Heart left ventricle (tissue), 16 donors: Measurements from ENCODE around the gene RFX7. TPM values are rescaled to one million over a fixed set of nuclear protein-coding genes. Genes with fewer than 3 reads are reported as not detected.

Source experiments
- ATAC-seq, 4 donors: fragments of 200-7000 bp; cut with Tn5 transposase; one replicate each; pipeline ENCODE4 v1.9.1; 2020 to 2022; ENCODE audit warnings: moderate library complexity in 4 of 4, mild to moderate bottlenecking in 3 of 4, moderate number of reproducible peaks in 1 of 4
- DNase-seq, 5 donors: peaks; one replicate each; pipeline ENCODE4 v3.0.0-alpha.2; 2020
- H3K27ac ChIP-seq, 12 donors: fragments of 200-600 bp; sonication (generic) in 4 of 12; one replicate each; pipeline versions ENCODE4 v1.5.0 to v1.8.0; 2016 to 2022; ENCODE audit warnings: mild to moderate bottlenecking in 2 of 12
- H3K27me3 ChIP-seq, 9 donors: fragments of 200-600 bp; sonication (generic) in 2 of 9; one replicate each; pipeline versions ENCODE4 v1.5.1 to v1.8.0; 2016 to 2022; ENCODE audit warnings: mild to moderate bottlenecking in 3 of 9
- H3K36me3 ChIP-seq, 9 donors: fragments of 200-600 bp; sonication (generic) in 2 of 9; one replicate each; pipeline versions ENCODE4 v1.5.0 to v1.8.0; 2018 to 2022; ENCODE audit warnings: mild to moderate bottlenecking in 2 of 9
- H3K4me1 ChIP-seq, 12 donors: fragments of 200-600 bp; sonication (generic) in 4 of 12; one replicate each; pipeline versions ENCODE4 v1.5.0 to v1.8.0; 2016 to 2022; ENCODE audit warnings: mild to moderate bottlenecking in 3 of 12
- H3K4me3 ChIP-seq, 12 donors: fragments of 200-600 bp; sonication (generic) in 4 of 12; one replicate each; pipeline versions ENCODE4 v1.5.0 to v1.8.0; 2017 to 2022; ENCODE audit warnings: mild to moderate bottlenecking in 9 of 12, moderate library complexity in 4 of 12
- H3K9me3 ChIP-seq, 12 donors: fragments of 200-600 bp; sonication (generic) in 4 of 12; one replicate each; pipeline versions ENCODE4 v1.5.0 to v1.8.0; 2016 to 2022; ENCODE audit warnings: mild to moderate bottlenecking in 1 of 12
- POLR2A ChIP-seq, 2 donors: fragments of 450-650 bp; IDR thresholded peaks; one replicate each; pipeline ENCODE4 v1.6.1; 2017; ENCODE audit warnings: antibody characterized with exemption in 2 of 2, mild to moderate bottlenecking in 2 of 2, moderate library complexity in 2 of 2
- WGBS, 4 donors: extraction: QIAGEN DNeasy Blood & Tissue Kit in 2 of 4; methylation state at CpG; one replicate each; pipeline versions ENCODE4 v1.1.5 to v1.1.7; 2013 to 2018; 5-methylcytosine and 5-hydroxymethylcytosine counted together
- intact Hi-C, 10 donors: fragments of 100-400 bp; cut with DNase I; formaldehyde crosslinking; loops; one replicate each; pipeline versions ENCODE4 v1.11.1 to v1.14.2; 2022
- polyA plus RNA-seq, 2 donors: library from polyadenylated mRNA; stranded (reverse); fragments of 200-250 nt; gene quantifications; one replicate each; pipeline ENCODE4 v1.2.3, GENCODE V29; 2013
- total RNA-seq, 9 donors: library from RNA; depleted of rRNA in 2 of 9; stranded (reverse); fragments of >200 nt in 2 of 9; fragmentation: NEBNext Ultra II Directional in 3 of 9; extraction: Animal tissue kit (Norgen Biotek cat#: 25700) in 3 of 9; gene quantifications; one replicate each; pipeline versions ENCODE4 v1.1.0 to v1.2.4, GENCODE V29; 2016 to 2023
- TF ChIP-seq, protein P1 (sequence below), 12 donors: fragments of 200-600 bp; sonication (generic) in 4 of 12; IDR thresholded peaks; one replicate each; pipeline versions ENCODE4 v1.5.0 to v1.8.0; 2018 to 2022; ENCODE audit warnings: antibody characterized with exemption in 12 of 12, mild to moderate bottlenecking in 5 of 12
- donor health status: ischemic (EF 13 %, LVEDD 7.1; RV severe dilation, severe dysfunction).
- donor health status: healthy with polysubstance abuse.
- donor health status: DM: no; HTN: yes; CAD: no.
- donor health status: DM: no; HTN: no; CAD: no.
- donor health status: ischemic (EF 25% LVEDD 6.9; RV normal size, moderate dysfunction).
- donor health status: ischemic (EF 25% LVEDD 5.7; RV mildly dilated, moderate dysfunction).
- donor health status: healthy.
- donor health status: DM: yes; HTN: yes; CAD: no.
- donor health status: ischemic (EF 35%, LVEDD 5.7; RV mildly dilated, moderate dysfunction).
- donor health status: nonischemic (EF 11% LVEDD 7.7; RV severe dilation, severe dysfunction).
- donor health status: DM: yes; HTN: yes; CAD: no.
- donor health status: PGD.
- donor health status: ischemic (EF 29% LVEDD 5.4; RV normal size, mild dysfunction).
- donor health status: nonischemic (EF 23%, LVEDD 6.1; RV moderate dilation, normal function).

The RFX7 gene
- total and polyA plus RNA-seq, 11 donors: 0.91 to 15.2 (median 7.6) TPM

DNA sequence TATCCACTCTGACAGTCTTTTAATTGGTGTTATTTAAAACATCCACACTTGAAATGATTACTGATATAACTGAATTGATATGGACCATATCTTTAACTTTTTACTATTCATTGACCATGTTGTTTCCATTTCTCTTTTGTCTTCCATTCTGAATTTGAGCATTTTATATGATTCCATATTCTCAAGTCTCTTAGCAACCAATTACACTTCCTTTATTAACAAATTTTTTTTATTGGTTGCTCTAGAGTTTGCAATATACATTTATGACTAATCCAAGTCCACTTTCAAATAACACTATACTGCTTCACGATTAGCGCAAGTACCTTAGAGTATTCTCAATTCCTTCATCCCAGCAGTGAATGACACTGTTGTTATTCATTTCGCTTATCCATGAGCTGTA lies 16.4 kb downstream of the RFX7 start:
- Histone ChIP-seq H3K27ac (no peak overlapping the region), H3K36me3 (peaks cover 0 to 9% (median 0%) of the 10 kb centered on the region in 9 donors), H3K27me3 (no peaks in the 10 kb centered on the region), H3K4me1 (peaks cover 0 to 9% (median 0%) of the 10 kb centered on the region in 12 donors), H3K4me3 (no peak overlapping the region), H3K9me3 (peaks cover 0 to 62% (median 24%) of the 10 kb centered on the region in 12 donors)
- no peak for ATAC-seq
- no peak for TF ChIP-seq POLR2A (IDR thresholded peaks at IDR 0.05)
- TF ChIP-seq, protein P1, sequence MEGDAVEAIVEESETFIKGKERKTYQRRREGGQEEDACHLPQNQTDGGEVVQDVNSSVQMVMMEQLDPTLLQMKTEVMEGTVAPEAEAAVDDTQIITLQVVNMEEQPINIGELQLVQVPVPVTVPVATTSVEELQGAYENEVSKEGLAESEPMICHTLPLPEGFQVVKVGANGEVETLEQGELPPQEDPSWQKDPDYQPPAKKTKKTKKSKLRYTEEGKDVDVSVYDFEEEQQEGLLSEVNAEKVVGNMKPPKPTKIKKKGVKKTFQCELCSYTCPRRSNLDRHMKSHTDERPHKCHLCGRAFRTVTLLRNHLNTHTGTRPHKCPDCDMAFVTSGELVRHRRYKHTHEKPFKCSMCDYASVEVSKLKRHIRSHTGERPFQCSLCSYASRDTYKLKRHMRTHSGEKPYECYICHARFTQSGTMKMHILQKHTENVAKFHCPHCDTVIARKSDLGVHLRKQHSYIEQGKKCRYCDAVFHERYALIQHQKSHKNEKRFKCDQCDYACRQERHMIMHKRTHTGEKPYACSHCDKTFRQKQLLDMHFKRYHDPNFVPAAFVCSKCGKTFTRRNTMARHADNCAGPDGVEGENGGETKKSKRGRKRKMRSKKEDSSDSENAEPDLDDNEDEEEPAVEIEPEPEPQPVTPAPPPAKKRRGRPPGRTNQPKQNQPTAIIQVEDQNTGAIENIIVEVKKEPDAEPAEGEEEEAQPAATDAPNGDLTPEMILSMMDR (IDR thresholded peaks at IDR 0.05): no peak
- DNase-seq: no peak
- intact Hi-C loops: no loop called here
- WGBS, 4 donors: 80 to 98% (median 88%) methylated on average over 3 of the region's 3 CpGs

GRCh38 chr15:56225520-56225919 lies 18.2 kb downstream of the RFX7 start:
- no peak overlapping the region for H3K4me3 ChIP-seq
- H3K4me1 ChIP-seq: peaks cover 0 to 2% (median 0%) of the 10 kb centered on the region in 12 donors
- 91 to 96% (median 92%) methylated on average over 1 of the region's 1 CpG for WGBS, 4 donors
- no peak for TF ChIP-seq POLR2A (IDR thresholded peaks at IDR 0.05)
- TF ChIP-seq, protein P1 (IDR thresholded peaks at IDR 0.05): no peak
- H3K9me3 ChIP-seq: peaks cover 0 to 50% (median 24%) of the 10 kb centered on the region in 12 donors
- H3K27ac ChIP-seq: no peak overlapping the region
- DNase-seq (no peak), ATAC-seq (no peak)
- H3K36me3 ChIP-seq: peaks cover 0 to 3% (median 0%) of the 10 kb centered on the region in 9 donors
- no peaks in the 10 kb centered on the region for H3K27me3 ChIP-seq
- intact Hi-C loops: no loop called here

DNA sequence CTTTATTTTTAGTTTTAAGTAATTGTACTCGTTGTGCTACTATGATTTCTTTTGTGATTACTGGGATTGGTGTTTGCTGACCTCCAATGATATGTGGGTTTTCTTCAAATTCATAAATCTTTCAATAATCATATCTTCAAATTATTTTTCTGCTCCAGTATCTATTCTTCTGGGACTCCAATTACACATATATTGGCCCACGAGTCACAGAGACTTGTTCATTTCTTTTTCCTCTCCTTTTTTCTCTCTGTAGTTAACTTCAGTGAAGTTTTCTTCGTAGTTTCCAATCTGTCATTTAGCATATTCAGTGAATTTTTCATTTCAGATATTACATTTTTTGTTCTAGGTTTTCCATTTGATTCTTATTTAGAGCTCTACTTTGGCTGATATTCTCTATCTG lies 21.4 kb downstream of the RFX7 start:
- WGBS, 4 donors: 97 to 98% (median 98%) methylated on average over 3 of the region's 3 CpGs
- no peak overlapping the region for H3K27ac ChIP-seq
- DNase-seq: no peak
- TF ChIP-seq, protein P1 (IDR thresholded peaks at IDR 0.05): no peak
- TF ChIP-seq POLR2A (IDR thresholded peaks at IDR 0.05): no peak
- no peak overlapping the region for H3K4me3 ChIP-seq
- peaks cover 0 to 30% (median 12%) of the 10 kb centered on the region in 12 donors for H3K9me3 ChIP-seq
- H3K36me3 ChIP-seq: peaks cover 0 to 3% (median 0%) of the 10 kb centered on the region in 9 donors
- ATAC-seq: no peak
- H3K4me1 ChIP-seq: no peaks in the 10 kb centered on the region
- intact Hi-C loops: no loop called here
- no peaks in the 10 kb centered on the region for H3K27me3 ChIP-seq

DNA sequence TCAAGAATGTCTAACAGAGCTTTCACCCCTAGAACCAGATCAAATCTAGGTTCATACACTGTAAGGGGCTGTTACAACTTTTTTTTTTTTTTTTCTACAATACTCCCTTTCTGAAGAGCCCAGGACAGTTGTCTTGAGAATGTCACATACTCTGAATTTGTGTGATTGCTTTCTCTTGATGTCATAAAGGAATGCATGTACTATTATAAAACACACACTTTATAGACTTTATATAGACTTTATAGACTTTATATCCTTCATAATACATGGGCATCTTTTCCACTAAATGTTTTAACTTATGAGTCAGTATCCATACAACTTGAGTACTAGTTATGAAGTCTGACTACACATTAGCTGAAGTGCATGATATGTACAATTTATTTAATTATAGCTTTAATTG lies 26.3 kb downstream of the RFX7 start:
- DNase-seq (no peak), ATAC-seq (no peak)
- intact Hi-C loops: no loop called here
- TF ChIP-seq POLR2A (IDR thresholded peaks at IDR 0.05): no peak
- TF ChIP-seq, protein P1 (IDR thresholded peaks at IDR 0.05): no peak
- Histone ChIP-seq H3K36me3 (no peaks in the 10 kb centered on the region), H3K9me3 (peaks cover 0 to 27% (median 4%) of the 10 kb centered on the region in 12 donors), H3K4me1 (no peaks in the 10 kb centered on the region), H3K27ac (no peak overlapping the region), H3K27me3 (no peaks in the 10 kb centered on the region), H3K4me3 (no peak overlapping the region)
